KMS-11 (cell line): ENCODE measurements around the gene PDCD7.

Experiments
- H2AFZ ChIP-seq: fragments of 200-600 bp; sonication (generic); 2 replicates; pipeline ENCODE4 v1.6.1; 2016; ENCODE audit warnings: antibody characterized with exemption, mixed run types, low read depth
- H3K27ac ChIP-seq: fragments of 200-600 bp; sonication (generic); 2 replicates; pipeline ENCODE4 v1.6.1; 2016; ENCODE audit warnings: mild to moderate bottlenecking, mixed run types
- H3K27me3 ChIP-seq: fragments of 200-600 bp; sonication (generic); 2 replicates; pipeline ENCODE4 v1.6.1; 2017; ENCODE audit warnings: mild to moderate bottlenecking, low read depth, mixed run types, moderate library complexity; ENCODE audit not compliant: insufficient read depth
- H3K36me3 ChIP-seq: fragments of 200-600 bp; sonication (generic); 2 replicates; pipeline ENCODE4 v1.6.1; 2017; ENCODE audit warnings: mild to moderate bottlenecking, mixed run types; ENCODE audit not compliant: insufficient read depth
- H3K4me1 ChIP-seq: fragments of 200-600 bp; sonication (generic); 2 replicates; pipeline ENCODE4 v1.6.1; 2016; ENCODE audit warnings: mild to moderate bottlenecking, low read depth, mixed run types; ENCODE audit not compliant: poor library complexity, severe bottlenecking
- H3K4me2 ChIP-seq: fragments of 200-600 bp; sonication (generic); 2 replicates; pipeline ENCODE4 v1.7.0; 2016; ENCODE audit warnings: mild to moderate bottlenecking, mixed run types
- H3K4me3 ChIP-seq: fragments of 200-600 bp; sonication (generic); IDR thresholded peaks from 2 replicates; pipeline ENCODE4 v1.6.1; 2017; ENCODE audit warnings: low read depth, low read length, mixed read lengths; ENCODE audit not compliant: insufficient read depth
- H3K79me2 ChIP-seq: fragments of 200-600 bp; sonication (generic); 2 replicates; pipeline ENCODE4 v1.6.1; 2016; ENCODE audit warnings: low read depth, mixed run types; ENCODE audit not compliant: insufficient read depth
- H3K9ac ChIP-seq: fragments of 200-600 bp; sonication (generic); 2 replicates; pipeline ENCODE4 v1.6.1; 2016; ENCODE audit warnings: mild to moderate bottlenecking, mixed run types
- H4K20me1 ChIP-seq: fragments of 200-600 bp; sonication (generic); 2 replicates; pipeline ENCODE4 v1.6.1; 2016; ENCODE audit warnings: mild to moderate bottlenecking, mixed run types; ENCODE audit not compliant: insufficient read depth
- TF ChIP-seq, protein P1 (sequence below): fragments of 200-600 bp; sonication (generic); conservative IDR thresholded peaks from 2 replicates; pipeline ENCODE4 v1.6.1; 2017; ENCODE audit warnings: low read depth, mild to moderate bottlenecking, antibody characterized with exemption, low read length, moderate library complexity, mixed read lengths

PDCD7 gene

DNA sequence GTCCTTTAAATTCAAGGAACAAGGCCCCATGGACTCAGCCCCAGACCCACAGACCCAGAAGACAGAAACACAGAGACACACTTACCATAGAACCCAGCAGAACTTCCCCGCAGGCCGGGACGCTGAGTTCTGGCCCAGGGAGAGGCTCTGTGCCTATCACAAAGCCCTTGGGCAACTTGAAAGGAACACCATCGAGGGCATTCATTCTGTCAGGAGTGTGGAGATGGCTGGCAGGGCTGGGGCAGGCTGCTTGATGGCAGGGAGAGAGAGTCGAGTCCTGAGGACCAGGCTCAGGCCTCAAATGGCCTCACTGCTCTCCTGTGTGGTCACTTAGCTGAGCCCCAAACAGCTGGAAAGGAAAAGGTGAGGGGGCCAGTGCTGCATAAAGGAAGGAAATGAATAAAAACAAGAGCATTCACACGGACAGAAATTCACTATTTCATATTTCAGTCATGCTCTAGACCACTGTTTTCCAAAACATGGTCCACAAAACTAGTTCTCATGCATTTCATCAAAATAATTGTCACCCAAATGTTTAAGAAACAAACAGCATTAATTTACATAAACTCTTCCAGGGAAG, 27.5 kb downstream of the PDCD7 start:
- Histone ChIP-seq H3K27me3 (no peaks in the 10 kb centered on the region), H2AFZ (no peak overlapping the region), H3K4me1 (no peaks in the 10 kb centered on the region), H3K4me2 (no peak overlapping the region), H3K79me2 (no peaks in the 10 kb centered on the region), H4K20me1 (no peaks in the 10 kb centered on the region), H3K4me3 (no peak overlapping the region), H3K9ac (no peak overlapping the region), H3K27ac (no peak overlapping the region), H3K36me3 (no peaks in the 10 kb centered on the region)
- TF ChIP-seq, protein P1, sequence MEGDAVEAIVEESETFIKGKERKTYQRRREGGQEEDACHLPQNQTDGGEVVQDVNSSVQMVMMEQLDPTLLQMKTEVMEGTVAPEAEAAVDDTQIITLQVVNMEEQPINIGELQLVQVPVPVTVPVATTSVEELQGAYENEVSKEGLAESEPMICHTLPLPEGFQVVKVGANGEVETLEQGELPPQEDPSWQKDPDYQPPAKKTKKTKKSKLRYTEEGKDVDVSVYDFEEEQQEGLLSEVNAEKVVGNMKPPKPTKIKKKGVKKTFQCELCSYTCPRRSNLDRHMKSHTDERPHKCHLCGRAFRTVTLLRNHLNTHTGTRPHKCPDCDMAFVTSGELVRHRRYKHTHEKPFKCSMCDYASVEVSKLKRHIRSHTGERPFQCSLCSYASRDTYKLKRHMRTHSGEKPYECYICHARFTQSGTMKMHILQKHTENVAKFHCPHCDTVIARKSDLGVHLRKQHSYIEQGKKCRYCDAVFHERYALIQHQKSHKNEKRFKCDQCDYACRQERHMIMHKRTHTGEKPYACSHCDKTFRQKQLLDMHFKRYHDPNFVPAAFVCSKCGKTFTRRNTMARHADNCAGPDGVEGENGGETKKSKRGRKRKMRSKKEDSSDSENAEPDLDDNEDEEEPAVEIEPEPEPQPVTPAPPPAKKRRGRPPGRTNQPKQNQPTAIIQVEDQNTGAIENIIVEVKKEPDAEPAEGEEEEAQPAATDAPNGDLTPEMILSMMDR: no peak

DNA sequence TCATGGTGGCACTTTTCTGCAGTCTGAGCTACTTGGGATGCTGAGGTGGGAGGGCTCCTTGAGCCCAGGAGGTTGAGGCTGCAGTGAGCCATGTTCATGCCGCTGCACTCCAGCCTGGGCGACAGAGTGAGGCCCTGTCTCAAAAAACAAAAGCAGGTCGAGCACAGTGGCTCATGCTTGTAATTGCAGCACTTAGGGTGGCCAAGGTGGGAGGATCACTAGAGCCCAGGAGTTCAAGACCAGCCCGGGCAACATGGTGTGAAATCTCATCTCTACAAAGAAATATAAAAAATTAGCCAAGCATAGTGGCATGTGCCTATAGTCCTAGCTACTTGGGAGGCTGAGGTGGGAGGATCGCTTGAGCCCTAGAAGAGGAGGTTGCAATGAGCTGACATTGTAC, 28.6 kb downstream of the PDCD7 start:
- Histone ChIP-seq H3K36me3 (no peaks in the 10 kb centered on the region), H3K4me2 (no peak overlapping the region), H3K9ac (no peak overlapping the region), H2AFZ (no peak overlapping the region), H3K27me3 (no peaks in the 10 kb centered on the region), H4K20me1 (no peaks in the 10 kb centered on the region), H3K79me2 (no peaks in the 10 kb centered on the region), H3K4me1 (no peaks in the 10 kb centered on the region), H3K4me3 (no peak overlapping the region), H3K27ac (no peak overlapping the region)
- TF ChIP-seq, protein P1: no peak

DNA sequence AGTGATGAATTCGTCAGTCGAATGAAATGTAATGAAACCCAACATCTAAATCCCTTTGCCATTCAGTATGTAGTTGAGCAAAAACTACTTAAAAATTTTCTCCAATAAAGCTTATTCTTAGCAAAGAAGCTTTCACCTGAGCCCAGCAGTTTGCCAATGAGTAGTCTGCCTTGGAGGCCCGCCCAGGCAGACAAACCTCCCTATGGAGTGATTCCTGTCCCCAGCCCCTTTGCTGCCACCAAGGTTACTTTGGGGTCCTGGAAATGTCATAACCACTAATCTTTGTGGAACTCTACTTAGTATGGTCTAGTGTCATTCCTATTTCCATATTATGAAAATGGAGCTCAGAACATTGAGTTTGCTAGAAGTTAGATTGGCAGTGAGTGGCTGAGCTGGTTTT, 30.7 kb downstream of the PDCD7 start:
- TF ChIP-seq, protein P1: no peak
- Histone ChIP-seq H2AFZ (no peak overlapping the region), H3K9ac (no peak overlapping the region), H3K4me3 (no peak overlapping the region), H3K27me3 (no peaks in the 10 kb centered on the region), H3K79me2 (no peaks in the 10 kb centered on the region), H3K27ac (no peak overlapping the region), H3K4me1 (no peaks in the 10 kb centered on the region), H3K4me2 (no peak overlapping the region), H3K36me3 (no peaks in the 10 kb centered on the region), H4K20me1 (no peaks in the 10 kb centered on the region)

DNA sequence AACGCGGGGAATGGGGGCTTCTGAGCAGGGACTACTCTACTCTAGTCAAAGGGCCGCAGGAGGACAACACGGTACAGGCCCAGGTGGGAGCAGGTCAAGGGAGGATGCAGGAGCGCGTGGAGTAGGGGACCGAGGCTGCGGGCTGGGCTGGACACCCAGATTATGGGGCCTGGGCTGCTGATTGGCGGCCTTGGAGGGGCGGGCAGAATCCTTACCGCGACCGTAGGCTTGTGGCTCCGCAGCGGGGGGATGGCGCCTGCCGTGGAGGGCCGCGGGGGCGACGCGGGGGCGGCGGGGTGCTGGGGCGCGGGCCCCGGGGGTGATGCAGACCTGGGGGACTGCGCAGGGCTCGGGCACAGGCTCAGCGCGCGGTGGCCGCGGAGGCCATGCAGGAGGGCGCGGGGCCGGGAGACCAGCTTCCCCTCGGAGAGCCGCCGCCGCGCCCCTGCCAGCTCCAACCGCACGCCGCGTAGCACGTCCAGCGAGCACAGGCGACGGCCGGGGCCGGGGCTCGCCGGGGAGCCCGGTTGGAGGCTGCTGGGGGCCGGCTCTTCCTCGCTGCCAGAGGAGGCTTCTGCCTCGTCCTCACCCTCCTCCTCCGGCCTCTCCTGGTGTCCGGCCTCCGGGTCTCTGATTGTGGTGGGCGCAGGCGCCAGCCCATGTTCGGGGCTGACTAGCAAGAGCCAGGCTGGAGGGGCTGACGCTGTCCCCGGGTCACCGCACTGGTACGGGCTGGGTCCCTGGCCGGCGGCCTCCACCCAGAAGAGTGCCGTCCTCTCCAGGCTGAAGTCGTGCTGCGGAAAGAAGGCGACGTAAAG, 31.5 kb downstream of the PDCD7 start:
- Histone ChIP-seq H3K4me1 (no peaks in the 10 kb centered on the region), H3K36me3 (no peaks in the 10 kb centered on the region), H2AFZ (no peak overlapping the region), H3K9ac (no peak overlapping the region), H3K79me2 (no peaks in the 10 kb centered on the region), H3K4me3 (no peak overlapping the region), H4K20me1 (no peaks in the 10 kb centered on the region), H3K4me2 (no peak overlapping the region), H3K27me3 (no peaks in the 10 kb centered on the region), H3K27ac (no peak overlapping the region)
- TF ChIP-seq, protein P1: 0 out of 2 replicates have a peak, but pooled peaks have one; percentile 13
